Naive B cell (primary cell): ENCODE results near the gene ITGB7. TPM values are rescaled to one million over a fixed set of nuclear protein-coding genes. Genes with fewer than 3 reads are reported as not detected.

Experiments used
- ATAC-seq, 2 donors: fragments of 150-1000 bp; cut with Tn5 transposase; 2 replicates each; pipeline ENCODE4 v1.10.0; 2021; ENCODE audit warnings: low read depth in 2 of 2, mild to moderate bottlenecking in 2 of 2, moderate library complexity in 2 of 2
- DNase-seq: peaks from one replicate; pipeline ENCODE4 v3.0.0; 2022
- H3K27ac Mint-ChIP-seq, 6 donors: one replicate each; pipeline ENCODE4 v1.8.0; 2020 to 2022; ENCODE audit warnings: mild to moderate bottlenecking in 6 of 6, mixed read lengths in 6 of 6, moderate library complexity in 5 of 6, inconsistent platforms in 2 of 6
- H3K27me3 Mint-ChIP-seq, 3 donors: one replicate each; pipeline ENCODE4 v1.8.0; 2021 to 2022; ENCODE audit warnings: mixed read lengths in 3 of 3, mild to moderate bottlenecking in 1 of 3
- H3K36me3 Mint-ChIP-seq, 2 donors: one replicate each; pipeline ENCODE4 v1.8.0; 2020 to 2022; ENCODE audit warnings: mixed read lengths in 2 of 2, inconsistent platforms in 1 of 2, mild to moderate bottlenecking in 1 of 2
- H3K4me1 Mint-ChIP-seq, 3 donors: one replicate each; pipeline ENCODE4 v1.8.0; 2020 to 2022; ENCODE audit warnings: mixed read lengths in 3 of 3, inconsistent platforms in 1 of 3, mild to moderate bottlenecking in 1 of 3, moderate library complexity in 1 of 3
- H3K4me3 Mint-ChIP-seq, 8 donors: one replicate each; pipeline ENCODE4 v1.8.0; 2020 to 2022; ENCODE audit warnings: mild to moderate bottlenecking in 8 of 8, mixed read lengths in 8 of 8, moderate library complexity in 8 of 8, inconsistent platforms in 2 of 8
- H3K9me3 Mint-ChIP-seq, 7 donors: one replicate each; pipeline ENCODE4 v1.8.0; 2020 to 2022; ENCODE audit warnings: mixed read lengths in 7 of 7, mild to moderate bottlenecking in 5 of 7, inconsistent platforms in 2 of 7, moderate library complexity in 1 of 7
- polyA plus RNA-seq, 6 donors: library from polyadenylated mRNA; unstranded; fragments of 300-500 nt; fragmentation: Illumina TruSeq; gene quantifications; one replicate each; pipeline ENCODE4 v1.2.3, GENCODE V29; 2021; ENCODE audit warnings: low read depth in 6 of 6

The ITGB7 gene
- polyA plus RNA-seq, 6 donors from 2014 or later: 63.2 to 174 (median 96.4) TPM

- Mint-ChIP-seq H3K9me3 (no peaks in the 10 kb centered on the region), H3K4me3 (no peak overlapping the region), H3K4me1 (no peaks in the 10 kb centered on the region), H3K36me3 (no peaks in the 10 kb centered on the region), H3K27ac (peak overlapping the region in 2 of 6 donors; percentile 66 to 69), H3K27me3 (no peaks in the 10 kb centered on the region)
- DNase-seq (no peak), ATAC-seq (no peak)
Observed at GRCh38 chr12:53145383-53146260, 61.4 kb downstream of the ITGB7 start.

DNA sequence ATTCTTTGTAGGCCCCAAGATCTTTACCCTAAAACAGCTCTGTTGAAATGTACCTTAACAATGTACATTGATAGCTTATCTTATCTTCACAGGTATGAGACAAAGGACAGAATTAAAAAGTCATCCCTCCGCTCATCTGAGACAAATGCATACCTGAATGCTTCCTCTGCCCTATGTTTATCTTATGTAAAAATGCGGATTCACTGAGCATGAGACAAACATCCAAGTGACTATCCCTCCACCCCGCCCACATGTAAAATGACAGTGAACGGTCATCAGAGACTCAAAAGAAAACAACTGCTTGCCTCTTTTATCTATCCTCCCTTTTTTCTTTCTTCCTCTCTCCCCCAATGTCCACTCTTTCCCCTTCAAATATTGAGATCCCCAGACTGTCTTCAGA is 63.7 kb downstream of the ITGB7 start:
- no peak for DNase-seq

More for the DNA sequence above, 63.7 kb downstream of the ITGB7 start:
- no peaks in the 10 kb centered on the region for H3K4me1 Mint-ChIP-seq
- H3K27ac Mint-ChIP-seq: no peak overlapping the region
- H3K4me3 Mint-ChIP-seq: no peak overlapping the region
- H3K27me3 Mint-ChIP-seq: peaks cover 0 to 8% (median 8%) of the 10 kb centered on the region in 3 donors
- no peak for ATAC-seq
- H3K9me3 Mint-ChIP-seq: peaks cover 0 to 13% (median 4%) of the 10 kb centered on the region in 7 donors
- H3K36me3 Mint-ChIP-seq: no peaks in the 10 kb centered on the region

Other genes with a start within 250 kb of the ITGB7 start
- gene EIF4B, start 200.8 kb downstream of the ITGB7 start, polyA plus RNA-seq: 100 to 1,000 TPM in 2 of 6 donors, 10 to 100 TPM in 4; 69.1 to 104 (median 87.0) TPM
- under 1 TPM in 5 of 6 donors, not detected in 1; 0.05 to 0.91 (median 0.47) TPM for gene TNS2, start 157.2 kb downstream of the ITGB7 start, polyA plus RNA-seq
- 10 to 100 TPM; 12.8 to 31.1 (median 23.2) TPM for gene SPRYD3, start 127.9 kb downstream of the ITGB7 start, polyA plus RNA-seq
- gene IGFBP6, start 109.6 kb downstream of the ITGB7 start, polyA plus RNA-seq: not detected
- not detected for gene SOAT2, start 103.8 kb downstream of the ITGB7 start, polyA plus RNA-seq
- gene ZNF740, start 26.5 kb downstream of the ITGB7 start, polyA plus RNA-seq: 1 to 10 TPM; 1.8 to 6.0 (median 4.2) TPM
- 1 to 10 TPM in 4 of 6 donors, under 1 TPM in 2; 0.19 to 1.8 (median 1.1) TPM for gene CSAD, start 26.3 kb downstream of the ITGB7 start, polyA plus RNA-seq
- gene RARG, start 25.0 kb upstream of the ITGB7 start, polyA plus RNA-seq: 1 to 10 TPM in 2 of 6 donors, under 1 TPM in 2, not detected in 2; 0.78 to 2.2 (median 1.3) TPM
- gene ESPL1, start 61.0 kb upstream of the ITGB7 start, polyA plus RNA-seq: under 1 TPM in 3 of 6 donors, not detected in 3; 0.12 to 0.40 (median 0.23) TPM
- gene PFDN5, start 88.3 kb upstream of the ITGB7 start, polyA plus RNA-seq: 1,000 to 10,000 TPM; 1,564 to 1,943 (median 1,771) TPM
- gene MYG1, start 92.4 kb upstream of the ITGB7 start, polyA plus RNA-seq: 10 to 100 TPM; 52.3 to 94.2 (median 60.4) TPM
- 10 to 100 TPM; 34.9 to 49.9 (median 38.5) TPM for gene AAAS, start 114.4 kb upstream of the ITGB7 start, polyA plus RNA-seq
- gene SP7, start 129.1 kb upstream of the ITGB7 start, polyA plus RNA-seq: under 1 TPM in 3 of 6 donors, not detected in 3; 0.17 to 0.33 (median 0.27) TPM
- gene SP1, start 172.9 kb upstream of the ITGB7 start, polyA plus RNA-seq: 10 to 100 TPM in 5 of 6 donors, 1 to 10 TPM in 1; 8.3 to 17.5 (median 12.7) TPM
- gene AMHR2, start 216.6 kb upstream of the ITGB7 start, polyA plus RNA-seq: not detected
- gene PRR13, start 234.5 kb upstream of the ITGB7 start, polyA plus RNA-seq: 1,000 to 10,000 TPM in 1 of 6 donors, 100 to 1,000 TPM in 5; 660 to 1,169 (median 730) TPM
- gene PCBP2, start 244.9 kb upstream of the ITGB7 start, polyA plus RNA-seq: 100 to 1,000 TPM; 116 to 172 (median 146) TPM